Epithelial cell of proximal tubule (primary cell): Measurements from ENCODE around the gene CCDC85B. TPM values are rescaled to one million over a fixed set of nuclear protein-coding genes. Genes with fewer than 3 reads are reported as not detected.

Experiments
- DNase-seq: peaks from one replicate; pipeline ENCODE4 v3.0.0-alpha.2; 2011; ENCODE audit warnings: low read depth
- H3K4me3 ChIP-seq: 2 replicates; pipeline ENCODE4 v1.5.1; 2011; ENCODE audit warnings: low read depth, mild to moderate bottlenecking, low read length
- total RNA-seq: library from RNA; depleted of rRNA; stranded (reverse); fragments of >200 nt; gene quantifications from 2 replicates; pipeline ENCODE4 v1.2.3, GENCODE V29; 2015
- TF ChIP-seq, protein P1 (sequence below): conservative IDR thresholded peaks from 2 replicates; pipeline ENCODE4 v1.5.1; 2012; ENCODE audit warnings: low read depth, mild to moderate bottlenecking, low read length

The CCDC85B gene
- total RNA-seq, 1 donor from 2014 or later = 94.2 TPM

DNA sequence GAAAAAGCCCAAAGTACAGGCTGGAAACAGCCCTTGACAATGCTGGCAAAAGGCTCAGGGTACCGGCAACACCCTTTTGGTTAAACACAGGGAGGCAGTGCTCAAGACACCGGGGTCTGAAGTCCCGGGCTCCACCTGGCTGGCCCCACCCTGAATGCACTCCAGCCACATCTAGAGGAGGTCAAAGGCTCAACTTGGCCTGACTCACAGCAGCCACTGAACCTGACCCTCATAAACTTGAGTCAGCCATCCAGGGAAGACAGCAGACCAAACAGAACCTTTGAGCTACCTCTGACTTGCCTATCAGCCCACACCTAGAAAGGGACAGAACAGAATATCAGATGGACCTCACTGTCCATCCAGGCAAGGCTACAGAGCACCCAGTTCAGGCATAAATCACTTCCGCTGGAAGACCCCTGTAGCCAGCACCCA is 36.3 kb upstream of the CCDC85B start:
- TF ChIP-seq, protein P1, sequence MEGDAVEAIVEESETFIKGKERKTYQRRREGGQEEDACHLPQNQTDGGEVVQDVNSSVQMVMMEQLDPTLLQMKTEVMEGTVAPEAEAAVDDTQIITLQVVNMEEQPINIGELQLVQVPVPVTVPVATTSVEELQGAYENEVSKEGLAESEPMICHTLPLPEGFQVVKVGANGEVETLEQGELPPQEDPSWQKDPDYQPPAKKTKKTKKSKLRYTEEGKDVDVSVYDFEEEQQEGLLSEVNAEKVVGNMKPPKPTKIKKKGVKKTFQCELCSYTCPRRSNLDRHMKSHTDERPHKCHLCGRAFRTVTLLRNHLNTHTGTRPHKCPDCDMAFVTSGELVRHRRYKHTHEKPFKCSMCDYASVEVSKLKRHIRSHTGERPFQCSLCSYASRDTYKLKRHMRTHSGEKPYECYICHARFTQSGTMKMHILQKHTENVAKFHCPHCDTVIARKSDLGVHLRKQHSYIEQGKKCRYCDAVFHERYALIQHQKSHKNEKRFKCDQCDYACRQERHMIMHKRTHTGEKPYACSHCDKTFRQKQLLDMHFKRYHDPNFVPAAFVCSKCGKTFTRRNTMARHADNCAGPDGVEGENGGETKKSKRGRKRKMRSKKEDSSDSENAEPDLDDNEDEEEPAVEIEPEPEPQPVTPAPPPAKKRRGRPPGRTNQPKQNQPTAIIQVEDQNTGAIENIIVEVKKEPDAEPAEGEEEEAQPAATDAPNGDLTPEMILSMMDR = no peak
- no peak for DNase-seq
- H3K4me3 ChIP-seq = no peak overlapping the region

DNA sequence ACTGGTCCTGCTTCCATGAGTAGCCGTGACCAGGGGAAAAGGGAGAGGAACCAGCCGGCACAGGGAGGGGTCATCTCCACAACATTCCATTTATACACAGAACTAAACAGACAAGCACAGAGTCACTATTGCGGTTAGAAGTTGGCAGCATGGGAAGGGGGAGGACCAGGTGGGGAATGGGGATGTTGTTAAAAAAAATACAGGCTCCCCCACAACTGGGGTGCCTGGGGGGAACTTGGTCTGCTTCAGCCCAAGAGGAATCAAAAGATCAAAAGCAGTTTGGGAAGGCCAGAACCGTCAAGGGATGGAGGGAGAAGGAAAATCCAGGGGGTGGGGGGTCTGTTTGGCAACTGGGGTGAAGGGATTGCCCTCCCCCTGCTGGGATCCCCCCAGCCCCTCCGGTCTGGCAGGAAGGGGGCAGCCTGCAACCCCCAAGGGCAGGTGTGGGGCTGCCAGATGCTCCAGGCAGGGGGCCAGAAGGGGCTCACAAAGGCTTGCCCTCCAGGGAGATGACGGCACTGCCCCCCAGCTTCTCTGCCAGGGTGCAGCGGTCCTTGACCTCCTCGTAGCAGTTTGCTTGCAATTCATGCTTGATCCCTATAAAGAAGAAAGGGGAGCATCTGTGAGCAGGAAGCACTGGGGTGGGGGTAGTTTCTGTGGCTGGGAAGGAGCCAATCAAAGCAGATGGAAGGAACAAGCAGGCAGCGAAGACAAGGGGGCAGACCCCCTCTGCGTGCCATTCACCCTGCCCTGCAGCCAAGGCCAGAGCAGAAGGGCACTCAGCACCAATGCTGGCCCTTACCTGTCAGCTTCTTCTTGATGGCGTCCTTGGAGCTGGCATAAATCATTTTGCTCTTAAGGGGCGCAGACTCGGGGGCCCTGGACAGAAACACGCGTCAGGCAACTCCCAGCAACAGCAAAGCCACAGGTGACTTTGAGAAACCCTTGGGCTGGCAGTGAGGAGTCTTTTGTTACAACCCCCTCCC is 35.3 kb upstream of the CCDC85B start:
- no peak overlapping the region for H3K4me3 ChIP-seq
- no peak for DNase-seq
- TF ChIP-seq, protein P1 = no peak

- peak overlapping the region; percentile 98 for H3K4me3 ChIP-seq
- DNase-seq = no peak
- TF ChIP-seq, protein P1 = no peak
Observed at GRCh38 chr11:65855927-65856363, 34.5 kb upstream of the CCDC85B start.

- H3K4me3 ChIP-seq = peak overlapping the region; percentile 98
- TF ChIP-seq, protein P1 = no peak
- no peak for DNase-seq
Observed at GRCh38 chr11:65856689-65857499, 33.6 kb upstream of the CCDC85B start.

DNA sequence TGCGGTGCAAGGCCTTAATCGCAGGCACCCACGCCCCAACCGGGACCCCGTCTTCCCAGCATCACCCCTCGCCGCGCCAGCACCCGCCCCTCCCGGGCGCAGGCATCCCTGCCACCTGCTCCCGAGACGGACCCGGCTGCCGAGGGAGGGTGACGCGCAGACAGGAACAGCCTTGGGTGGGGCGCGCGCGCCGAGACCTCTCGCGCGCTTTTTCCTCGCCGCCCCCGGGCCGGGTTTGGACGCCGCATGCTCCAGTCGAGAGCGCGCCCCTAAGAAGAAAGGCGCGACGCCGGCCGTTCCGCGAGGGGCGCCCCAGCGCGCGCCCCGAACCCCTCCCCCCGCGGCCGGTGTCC is 33.0 kb upstream of the CCDC85B start:
- TF ChIP-seq, protein P1 = no peak
- peak overlapping the region; percentile 98 for H3K4me3 ChIP-seq
- DNase-seq = no peak

DNA sequence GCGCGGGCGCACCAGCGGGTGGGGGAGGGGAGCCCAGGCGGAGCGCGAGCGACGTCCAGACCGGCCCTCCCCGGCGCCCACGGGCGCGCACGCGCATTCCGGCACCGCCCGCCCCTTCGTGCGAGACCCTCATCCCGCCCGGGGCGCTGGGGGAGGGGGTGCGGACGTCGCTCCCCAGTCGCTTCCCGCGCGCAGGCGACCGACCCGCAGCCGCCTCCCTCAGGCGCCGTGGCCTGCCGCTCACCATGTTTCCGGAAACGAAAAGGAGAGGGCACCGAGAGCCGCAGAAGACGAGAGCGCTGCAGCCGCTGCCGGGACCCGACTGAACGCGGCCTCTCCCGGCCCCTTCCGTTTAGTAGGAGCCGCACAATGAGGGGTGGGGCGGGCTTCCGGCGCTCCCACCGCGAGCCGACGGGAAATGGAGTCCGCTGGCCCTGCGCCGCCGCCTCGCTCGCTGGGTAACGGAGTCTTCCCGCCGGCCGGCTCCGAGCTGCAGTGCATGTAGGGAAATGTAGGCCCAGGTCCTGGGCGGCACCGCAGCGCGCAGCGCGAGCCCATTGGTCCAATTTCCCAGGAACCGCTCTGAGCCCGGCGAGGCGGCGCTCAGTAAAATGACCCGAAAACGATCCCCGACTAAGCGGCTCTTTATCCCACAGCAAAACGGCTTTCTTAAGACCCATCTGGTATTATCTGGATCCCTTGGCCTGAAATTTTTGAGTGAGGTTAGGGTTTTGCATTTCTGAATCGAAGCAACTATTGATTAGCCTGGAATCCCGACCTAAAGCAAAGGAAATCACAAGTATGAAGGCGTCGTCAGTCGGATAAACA is 32.4 kb upstream of the CCDC85B start, which contains the start of gene CFL1:
Gene CFL1 (minus strand): TSS at position 328 of the 828 bp plus-strand sequence. CDS start 81 bp downstream, at position 247.
- peak within 1 kb of the TSS; percentile 98 for H3K4me3 ChIP-seq
- TF ChIP-seq, protein P1 = no peak

More for the DNA sequence above, 32.4 kb upstream of the CCDC85B start, which contains the start of gene CFL1:
- peak; percentile 51 for DNase-seq
